Ammon's horn (tissue), 1 donor: ENCODE data around the gene CATSPERB.
"Not testable (repeated sequence)": the region's sequence is repeated elsewhere in the genome, so short reads cannot be mapped to it uniquely, and the experiment has no call there.

Experiments
- DNase-seq: peaks from one replicate; pipeline ENCODE4 v3.0.0-alpha.2; 2016; ENCODE audit warnings: low spot score

The CATSPERB gene

DNA sequence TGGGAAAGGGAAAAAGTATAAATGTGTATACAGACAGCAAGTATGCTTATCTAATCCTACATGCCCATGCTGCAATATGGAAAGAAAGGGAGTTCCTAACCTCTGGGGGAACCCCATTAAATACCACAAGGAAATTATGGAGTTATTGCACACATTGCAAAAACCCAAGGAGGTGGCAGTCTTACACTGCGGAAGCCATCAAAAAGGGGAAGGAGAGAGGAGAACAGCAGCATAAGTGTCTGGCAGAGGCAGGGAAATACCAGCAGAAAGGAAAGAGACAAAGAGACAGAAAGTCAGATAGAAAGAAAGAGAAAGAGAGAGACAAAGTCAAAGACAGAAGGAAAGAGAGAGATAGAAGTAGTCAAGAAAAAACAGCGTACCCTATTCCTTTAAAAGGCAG, 64.8 kb downstream of the CATSPERB start:
- DNase-seq: not testable (repeated sequence)

DNA sequence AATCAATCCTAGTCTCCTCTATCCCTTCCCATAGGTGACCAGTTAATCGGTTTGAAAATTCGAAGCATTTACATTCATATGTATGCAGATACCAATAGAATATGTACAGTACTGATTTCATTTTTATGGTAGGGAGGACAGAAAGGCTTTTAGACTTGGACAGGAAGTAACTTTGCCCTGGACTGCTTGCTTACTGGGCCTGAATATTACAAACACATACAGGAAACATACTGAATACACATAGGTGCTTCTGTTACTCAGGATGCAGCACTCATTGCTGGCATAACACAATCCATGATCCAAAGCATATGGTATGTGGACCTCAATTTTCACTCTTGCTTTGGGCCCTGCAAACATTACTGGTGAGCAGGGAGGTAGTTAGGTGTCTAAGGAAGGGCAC, 71.1 kb downstream of the CATSPERB start:
- DNase-seq: no peak

DNA sequence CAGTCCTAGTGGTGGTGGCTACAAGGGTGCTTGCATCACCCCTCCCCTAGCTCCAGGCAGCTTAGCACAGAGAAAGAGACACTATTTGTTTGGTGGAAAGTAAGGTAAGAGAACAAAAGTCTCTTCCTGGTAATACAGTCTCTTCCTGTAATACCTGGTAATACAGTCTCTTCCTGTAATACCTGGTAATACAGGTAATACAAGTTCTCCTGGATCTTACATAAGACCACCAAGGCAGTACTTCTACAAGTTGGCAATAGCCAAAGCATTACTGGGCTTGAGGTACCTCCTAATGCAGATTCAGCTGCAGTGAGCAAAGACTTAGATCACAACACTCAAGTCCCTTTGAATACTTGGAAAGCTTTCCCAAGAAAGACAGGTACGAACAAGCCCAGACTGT, 77.0 kb downstream of the CATSPERB start:
- DNase-seq: no peak

DNA sequence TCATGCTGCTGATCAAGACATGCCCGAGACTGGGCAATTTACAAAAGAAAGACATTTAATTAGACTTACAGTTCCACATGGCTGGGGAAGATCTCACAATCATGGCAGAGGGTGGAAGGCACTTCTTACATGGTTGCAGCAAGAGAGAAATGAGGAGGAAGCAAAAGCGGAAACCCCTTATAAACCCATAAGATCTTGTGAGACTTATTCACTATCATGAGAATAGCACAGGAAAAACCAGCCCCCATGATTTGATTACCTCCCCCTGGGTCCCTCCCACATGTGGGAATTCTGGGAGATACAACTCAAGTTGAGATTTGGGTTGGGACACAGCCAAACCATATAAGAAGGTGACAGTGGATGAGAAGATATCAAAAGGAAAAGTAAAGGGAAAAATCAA, 78.4 kb downstream of the CATSPERB start:
- no peak for DNase-seq

DNA sequence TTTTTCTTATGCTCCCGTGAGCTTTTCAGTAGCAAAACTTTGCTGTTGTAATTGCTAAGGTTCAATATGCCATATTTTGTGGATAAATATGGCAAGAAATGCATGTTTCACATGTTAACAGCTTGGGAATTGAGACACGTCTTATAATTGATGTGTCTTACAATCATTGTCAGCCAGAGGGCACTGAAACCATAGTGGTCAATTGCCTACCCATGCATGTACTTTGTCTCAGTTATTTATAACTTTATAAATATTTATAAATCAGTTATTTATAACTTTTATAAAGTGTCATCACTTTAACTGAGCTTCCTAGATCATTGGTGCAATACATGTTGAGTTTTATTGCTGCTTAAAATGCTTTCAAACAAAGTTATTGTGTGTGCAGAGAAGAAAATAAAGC, 82.0 kb downstream of the CATSPERB start:
- peak; percentile 56 for DNase-seq

DNA sequence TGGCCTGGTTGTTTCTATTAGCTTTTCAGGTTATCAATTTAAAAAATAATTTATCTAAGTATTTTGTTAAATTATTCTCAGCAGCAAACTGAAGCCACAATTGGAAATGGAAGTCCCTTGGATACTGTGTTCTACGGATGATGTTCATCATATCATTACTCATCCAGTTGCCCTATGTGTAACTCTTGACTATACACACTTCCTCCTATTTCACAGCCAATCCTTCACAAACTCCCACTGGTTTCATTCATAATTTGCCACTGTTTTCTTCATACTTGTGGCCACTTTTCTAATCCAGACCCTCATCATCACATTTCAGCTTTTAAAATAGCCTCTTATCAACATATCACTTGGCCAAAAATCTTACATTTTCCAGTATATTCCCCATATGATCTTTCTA, 84.0 kb downstream of the CATSPERB start:
- no peak for DNase-seq

DNA sequence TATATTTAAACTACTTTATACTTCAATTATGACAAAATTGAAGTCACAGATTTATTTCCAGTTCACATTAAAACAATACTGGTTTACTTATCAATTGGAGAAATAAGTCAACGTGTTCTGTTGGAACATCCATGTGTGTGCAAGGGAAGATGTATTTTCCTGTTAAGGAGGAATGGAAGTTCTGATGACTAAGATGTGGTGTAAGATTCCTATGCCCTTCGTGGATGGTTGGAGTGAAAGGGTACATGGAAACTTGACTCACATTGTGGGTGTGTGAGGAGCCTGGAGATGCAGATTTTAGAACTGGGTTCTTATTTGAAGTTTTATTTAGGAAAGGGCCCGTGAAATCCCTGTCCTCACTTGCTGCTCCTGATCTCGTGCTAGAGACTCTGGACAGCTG, 95.3 kb downstream of the CATSPERB start:
- DNase-seq: no peak

DNA sequence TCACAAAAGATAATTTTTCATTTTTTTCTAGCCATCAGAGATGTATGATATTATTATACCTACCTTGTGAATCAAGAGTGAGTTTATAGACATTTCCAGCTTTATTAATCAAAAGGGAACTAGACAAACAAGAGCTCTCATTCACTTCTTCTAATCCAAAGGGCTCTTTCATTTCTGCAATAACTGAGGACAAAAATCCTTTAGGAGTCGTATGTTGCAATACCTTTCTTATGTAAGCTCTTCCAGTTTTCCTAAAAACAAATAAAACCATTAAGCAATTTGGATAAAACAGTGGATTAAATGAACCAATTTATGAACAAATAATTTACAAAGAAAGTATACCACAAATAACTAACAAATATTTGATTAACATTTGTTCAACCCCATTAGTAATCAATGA, 107.1 kb downstream of the CATSPERB start:
- DNase-seq: no peak

DNA sequence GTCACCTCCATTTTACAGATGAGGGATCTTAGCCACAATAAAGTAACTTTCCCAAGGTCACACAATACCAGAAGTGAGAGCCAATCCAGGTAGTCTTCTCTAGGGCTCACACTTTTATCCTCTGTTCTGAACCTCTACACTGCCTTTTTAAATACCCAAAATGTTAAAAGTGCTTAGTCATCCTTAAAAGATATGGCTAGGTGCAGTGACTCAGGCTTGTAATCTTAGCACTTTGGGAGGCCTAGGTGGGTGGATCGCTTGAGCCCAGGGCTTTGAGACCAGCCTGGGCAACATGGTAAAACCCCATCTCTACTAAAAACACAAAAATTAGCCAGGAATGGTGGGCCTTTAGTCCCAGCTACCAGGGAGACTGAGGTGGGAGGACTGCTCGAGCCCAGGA, 117.7 kb downstream of the CATSPERB start:
- DNase-seq: no peak

DNA sequence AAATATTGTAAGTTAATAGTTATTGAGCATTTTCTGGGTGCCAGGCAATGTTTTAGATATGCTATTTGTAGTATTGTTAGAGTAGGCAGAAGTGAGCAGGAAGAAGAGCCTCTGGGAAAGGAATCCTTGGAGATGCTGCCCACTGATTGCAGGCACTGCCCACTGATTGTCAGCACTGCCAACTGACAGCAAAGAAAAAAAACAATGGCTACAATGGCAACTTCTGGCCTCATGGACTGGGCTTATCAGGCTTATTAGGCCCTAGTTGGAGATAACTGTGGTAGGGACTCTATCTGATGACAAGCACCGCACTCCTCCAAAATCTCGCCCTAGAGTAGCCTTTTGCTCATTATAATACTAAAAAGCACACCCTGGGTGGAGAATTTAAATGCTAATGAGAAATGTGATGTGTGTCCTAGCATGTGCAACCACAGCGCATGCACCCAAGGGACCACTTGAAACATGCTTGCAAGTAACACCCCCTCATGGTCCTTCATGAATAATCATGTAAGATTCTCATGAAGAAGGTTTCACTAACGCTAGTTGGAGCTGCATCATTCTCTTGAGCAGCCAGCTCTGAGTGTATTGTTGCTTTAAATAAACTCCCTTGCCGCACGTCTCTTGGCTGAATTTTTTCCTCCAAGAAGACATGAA, 118.3 kb downstream of the CATSPERB start:
- DNase-seq: no peak

DNA sequence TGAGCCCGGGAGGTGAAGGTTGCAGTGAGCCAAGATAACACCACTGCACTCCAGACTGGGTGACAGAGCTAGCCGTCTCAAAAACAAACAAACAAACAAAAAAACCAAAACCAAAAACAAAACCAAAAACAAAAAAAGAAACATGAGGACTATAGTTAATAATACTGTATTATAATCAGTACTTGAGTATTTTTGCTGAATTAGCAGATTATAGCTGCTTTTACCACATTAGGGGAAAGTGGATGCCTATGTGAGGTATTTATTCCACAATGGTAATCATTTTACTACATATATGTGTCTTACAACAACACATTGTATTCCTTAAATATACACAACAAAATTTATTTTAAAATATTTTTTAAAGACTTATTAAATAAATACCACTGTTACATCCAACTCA, 120.4 kb downstream of the CATSPERB start:
- no peak for DNase-seq

DNA sequence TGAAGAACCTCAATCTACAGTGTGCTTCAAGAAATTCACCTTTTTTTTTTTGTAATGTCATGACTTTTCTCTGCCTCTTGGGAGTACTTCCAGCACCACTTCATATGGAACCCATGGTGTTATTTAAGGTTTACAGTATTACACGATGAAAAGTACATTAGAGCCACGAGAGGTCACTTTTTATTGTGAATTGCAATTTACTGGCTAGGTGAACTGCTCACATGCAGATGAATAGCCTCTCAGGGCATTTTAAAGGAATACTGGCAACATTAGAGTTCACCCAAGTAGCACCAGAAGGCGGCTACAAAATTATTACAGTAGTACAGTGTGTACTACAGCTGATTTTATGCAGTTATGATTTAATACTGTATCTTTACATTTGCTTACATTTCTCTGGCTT, 122.7 kb downstream of the CATSPERB start:
- no peak for DNase-seq

DNA sequence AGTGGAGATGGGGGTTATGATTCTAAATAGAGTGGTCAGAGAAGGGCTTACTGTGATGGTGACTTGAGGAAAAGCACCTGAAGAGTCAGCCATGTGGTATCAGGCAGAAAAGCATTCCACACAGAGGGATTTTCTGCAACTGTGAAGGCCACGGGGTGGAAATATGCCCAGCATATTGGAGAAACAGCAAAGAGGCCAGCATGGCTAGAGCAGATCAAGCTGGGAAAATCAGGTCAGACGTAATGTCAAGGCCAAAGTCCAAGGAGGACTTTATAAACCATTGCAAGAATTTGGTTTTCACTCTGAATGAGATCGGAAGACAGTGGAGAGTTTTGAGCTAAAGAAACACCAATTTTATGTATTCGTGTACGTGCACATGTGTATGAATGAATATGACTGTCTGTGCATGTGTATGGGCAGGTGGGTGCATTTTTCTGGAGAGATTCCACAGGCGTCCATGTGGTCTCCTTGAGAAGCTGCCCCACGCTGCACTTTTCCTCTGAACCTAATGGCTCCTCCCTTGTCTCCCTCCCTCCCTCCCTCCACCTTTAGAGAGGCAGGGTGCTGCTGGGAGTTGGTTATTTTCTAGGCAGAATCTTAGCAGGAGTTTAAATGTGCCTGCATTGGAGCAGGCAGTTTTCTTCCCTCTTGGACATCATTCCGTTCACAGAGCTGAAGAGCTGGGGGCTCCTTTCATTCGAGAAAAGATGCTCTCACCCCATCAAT, 124.4 kb downstream of the CATSPERB start:
- DNase-seq: no peak

DNA sequence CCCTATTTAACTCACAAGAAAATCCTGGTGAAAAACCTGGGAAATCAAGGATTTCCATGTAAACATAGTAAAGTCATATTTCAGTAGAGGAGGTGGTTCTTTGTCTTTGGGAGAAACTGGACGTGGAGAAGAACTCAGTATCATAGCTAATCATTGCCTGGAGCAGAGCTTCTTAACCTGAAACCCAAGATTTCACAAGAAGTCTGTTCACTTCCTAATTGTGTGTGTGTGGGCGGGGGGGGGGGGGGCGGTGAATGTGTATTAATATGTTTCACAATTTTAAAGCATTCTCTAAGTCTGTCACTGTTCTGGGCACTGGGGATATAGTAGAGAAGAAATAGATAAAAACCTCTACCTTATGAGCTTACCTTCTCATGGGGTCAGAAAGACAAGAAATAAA, 125.0 kb downstream of the CATSPERB start:
- no peak for DNase-seq

DNA sequence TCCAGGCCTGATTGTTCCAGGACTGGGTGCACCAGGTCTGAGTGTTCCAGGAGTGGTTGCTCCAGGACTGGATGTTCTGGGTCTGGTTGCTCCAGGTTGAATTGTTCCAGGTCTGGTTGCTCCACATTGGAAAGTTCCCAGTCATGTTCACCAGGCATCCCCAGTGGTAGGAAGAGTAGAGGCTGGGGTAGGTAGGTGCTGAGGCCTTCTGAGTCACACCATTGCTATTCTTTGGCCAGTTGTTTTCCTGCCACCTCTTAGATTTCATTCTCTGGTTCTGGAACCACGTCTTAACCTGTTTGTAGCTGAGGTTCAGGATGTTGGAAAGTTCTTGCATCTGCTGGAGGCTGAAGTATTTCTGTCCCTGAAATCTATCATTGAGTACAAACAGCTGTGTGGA, 127.3 kb downstream of the CATSPERB start:
- not testable (repeated sequence) for DNase-seq

DNA sequence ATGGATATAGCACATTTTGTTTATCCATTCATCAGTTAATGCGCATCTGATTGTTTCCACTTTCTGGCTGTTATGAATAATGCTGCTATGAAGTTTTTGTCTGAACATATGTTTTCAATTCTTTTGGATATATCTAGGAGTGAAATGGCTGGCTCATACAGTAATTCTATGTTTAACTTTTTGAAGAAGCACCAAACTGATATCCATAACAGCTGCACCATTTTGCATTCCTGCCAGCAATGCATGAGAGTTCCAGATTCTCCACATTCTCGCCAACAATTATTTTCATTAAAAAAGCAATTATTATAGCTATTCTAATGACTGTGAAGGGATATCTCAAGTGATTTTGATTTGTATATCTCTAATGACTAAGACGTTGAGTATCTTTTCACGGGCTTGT, 131.9 kb downstream of the CATSPERB start:
- no peak for DNase-seq

DNA sequence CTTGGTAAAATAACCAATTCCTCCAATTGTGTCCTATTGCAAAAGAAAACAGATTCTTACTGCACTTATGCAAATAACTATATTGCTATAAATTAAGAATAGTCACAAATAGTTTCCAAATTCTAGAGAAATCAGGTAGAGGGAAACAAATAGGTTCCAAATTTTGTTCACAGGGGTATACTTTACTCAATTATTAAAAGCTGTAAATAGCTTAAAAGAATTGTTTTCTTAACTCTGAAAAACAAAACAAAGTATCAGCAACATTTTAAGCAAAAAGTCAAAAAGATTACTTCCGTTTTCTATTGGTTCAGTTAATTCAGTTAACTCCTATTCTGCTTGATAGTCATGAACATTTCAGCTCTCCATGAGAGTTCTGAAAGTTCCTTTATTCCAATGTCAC, 136.2 kb downstream of the CATSPERB start:
- DNase-seq: no peak

DNA sequence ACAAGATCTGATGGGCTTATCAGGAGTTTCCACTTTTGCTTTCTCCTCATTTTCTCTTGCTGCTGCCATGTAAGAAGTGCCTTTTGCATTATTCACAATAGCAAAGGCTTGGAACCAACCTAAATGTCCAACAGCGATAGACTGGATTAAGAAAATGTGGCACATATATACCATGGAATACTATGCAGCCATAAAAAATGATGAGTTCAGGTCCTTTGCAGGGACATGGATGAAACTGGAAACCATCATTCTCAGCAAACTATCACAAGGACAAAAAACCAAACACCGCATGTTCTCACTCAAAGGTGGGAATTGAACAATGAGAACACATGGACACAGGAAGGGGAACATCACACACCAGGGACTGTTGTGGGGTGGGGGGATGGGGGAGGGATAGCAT, 137.9 kb downstream of the CATSPERB start:
- DNase-seq: not testable (repeated sequence)

DNA sequence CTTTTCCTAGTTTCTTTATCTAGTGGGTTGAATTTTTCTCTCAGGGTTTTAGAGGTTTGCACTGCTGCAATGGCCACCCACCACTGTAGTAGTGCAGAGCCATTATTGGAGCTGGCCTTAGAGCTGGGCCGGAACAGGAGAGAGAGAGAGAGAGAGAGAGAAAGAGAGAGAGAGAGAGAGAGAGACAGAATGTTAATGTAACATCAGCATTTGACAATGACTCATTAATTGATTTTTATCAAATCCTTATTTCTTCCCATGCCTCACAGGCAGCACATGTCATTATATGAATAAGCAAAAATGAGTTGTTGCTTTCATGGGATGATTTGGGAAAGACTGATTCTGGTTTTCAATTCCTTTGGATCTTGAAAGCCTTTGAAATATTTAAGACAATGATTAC, 145.5 kb downstream of the CATSPERB start:
- no peak for DNase-seq

DNA sequence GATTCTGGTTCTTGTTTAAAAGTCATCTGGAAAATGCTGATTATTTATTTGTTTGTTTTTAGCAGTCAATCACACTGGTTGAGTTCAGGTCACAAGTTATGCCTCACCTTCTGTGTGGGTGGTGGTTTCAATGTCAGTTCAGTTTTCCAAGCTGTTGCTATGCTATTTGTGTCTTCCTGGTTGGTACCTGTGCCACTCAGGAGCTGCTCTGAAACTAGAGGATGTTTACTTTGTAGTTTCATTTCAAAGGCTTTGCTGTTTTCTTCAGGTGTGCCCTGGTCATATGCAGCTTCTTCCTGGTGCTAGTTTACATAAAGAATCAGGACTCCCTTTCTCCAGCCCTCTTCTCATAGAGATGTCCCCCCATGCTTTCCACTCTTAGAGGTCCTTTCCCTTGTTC, 146.0 kb downstream of the CATSPERB start:
- DNase-seq: no peak

DNA sequence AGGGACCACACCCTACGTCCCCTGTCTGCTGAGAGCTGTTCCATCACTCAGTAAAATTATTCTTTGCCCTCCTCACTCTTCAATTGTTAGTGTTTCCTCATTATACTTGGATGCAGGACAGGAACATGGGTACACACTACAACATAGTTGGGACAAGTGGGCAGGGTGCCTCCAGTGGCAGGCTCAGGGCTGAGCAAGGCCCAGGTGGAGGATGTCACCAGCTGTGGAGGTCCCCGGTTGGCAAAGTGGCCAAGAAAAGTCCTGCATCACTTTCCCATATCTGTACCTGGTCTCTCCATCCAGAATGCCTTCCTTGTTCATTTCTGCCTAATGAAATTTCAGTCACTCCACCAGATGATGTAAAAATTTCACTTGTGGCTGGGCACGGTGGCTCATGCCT, 149.1 kb downstream of the CATSPERB start:
- DNase-seq: no peak

DNA sequence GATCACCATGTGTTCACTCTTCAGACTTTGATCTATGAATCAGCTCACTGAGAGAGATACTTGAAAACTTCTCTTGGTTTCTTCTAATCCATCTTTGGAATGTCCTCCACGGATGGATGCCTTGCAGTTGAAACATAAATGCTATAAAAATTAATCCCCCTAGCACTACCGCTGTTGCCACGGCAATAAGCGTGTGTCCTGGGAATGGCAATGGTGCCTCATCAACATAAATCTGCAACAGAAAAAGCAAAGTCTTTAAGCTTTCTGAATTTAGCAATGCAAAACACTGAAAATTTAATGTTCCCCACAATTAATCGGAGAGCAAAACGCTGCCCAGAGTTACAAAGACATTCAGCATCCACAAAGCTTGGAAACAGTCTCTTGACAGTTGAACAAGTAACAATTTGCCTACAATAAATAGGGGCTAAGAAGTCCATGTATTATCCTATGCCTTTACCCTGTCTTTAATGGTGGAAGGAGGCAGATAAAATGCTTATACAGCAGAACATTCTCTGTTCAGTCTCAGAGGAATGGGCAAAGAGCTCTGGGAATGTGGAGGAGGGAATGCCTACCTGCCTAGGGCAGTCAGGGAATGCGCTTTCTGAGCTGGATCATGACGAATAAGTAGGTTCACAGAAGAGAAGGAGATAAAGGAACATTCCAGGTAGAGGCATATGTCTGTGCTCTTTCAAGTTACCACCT, 150.9 kb downstream of the CATSPERB start:
- DNase-seq: no peak

DNA sequence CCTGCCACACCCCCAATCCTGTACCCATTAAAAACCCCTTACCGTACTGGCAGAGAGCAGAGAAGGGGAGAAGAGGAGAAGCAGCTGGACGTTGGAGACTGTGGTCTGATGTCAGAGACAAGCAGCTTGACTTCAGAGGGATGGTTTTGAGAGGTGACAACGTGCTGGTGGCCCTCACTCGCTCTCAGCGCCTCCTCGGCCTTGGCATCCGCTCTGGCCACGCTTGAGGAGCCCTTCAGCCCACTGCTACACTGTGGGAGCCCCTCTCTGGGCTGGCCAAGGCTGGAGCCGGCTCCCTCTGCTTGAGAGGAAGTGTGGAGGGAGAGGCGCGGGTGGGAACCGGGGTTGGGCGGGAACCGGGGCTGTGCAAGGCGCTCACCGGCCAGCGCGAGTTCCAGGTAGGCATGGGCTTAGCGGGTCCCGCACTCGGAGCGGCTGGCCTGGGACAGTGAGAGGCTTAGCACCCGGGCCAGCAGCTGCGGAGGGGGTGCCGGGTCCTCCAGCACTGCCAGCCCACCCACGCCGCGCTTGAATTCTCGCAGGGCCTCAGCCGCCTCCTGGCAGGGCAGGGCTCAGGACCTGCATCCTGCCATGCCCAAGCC, 154.2 kb downstream of the CATSPERB start:
- no peak for DNase-seq
